Endometrium (tissue), 2 donors: ENCODE measurements around the gene SFR1.
A peak's percentile ranks its signal among the peaks of the same experiment; 100 is the strongest.

ENCODE experiments used
- FAIRE-seq: peaks from 2 replicates; lab custom pipeline; 2012; peaks lifted over from hg19 to GRCh38; lab: Jason Lieb, UNC
- donor health status: control.
- donor health status: control.

The SFR1 gene, protein sequence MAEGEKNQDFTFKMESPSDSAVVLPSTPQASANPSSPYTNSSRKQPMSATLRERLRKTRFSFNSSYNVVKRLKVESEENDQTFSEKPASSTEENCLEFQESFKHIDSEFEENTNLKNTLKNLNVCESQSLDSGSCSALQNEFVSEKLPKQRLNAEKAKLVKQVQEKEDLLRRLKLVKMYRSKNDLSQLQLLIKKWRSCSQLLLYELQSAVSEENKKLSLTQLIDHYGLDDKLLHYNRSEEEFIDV

GRCh38 chr10:104121485-104122224, at the start of gene SFR1:
TSS of gene SFR1 (plus strand) at chr10:104122171. CDS start at chr10:104122184, 13 bp downstream.
- FAIRE-seq = peak; percentile 93

GRCh38 chr10:104072786-104073185, 49.2 kb upstream of the SFR1 start:
- FAIRE-seq = no peak

- FAIRE-seq = no peak
Observed at GRCh38 chr10:104074505-104074904, 47.5 kb upstream of the SFR1 start.

GRCh38 chr10:104076743-104077160, 45.2 kb upstream of the SFR1 start:
- FAIRE-seq = peak; percentile 93

DNA sequence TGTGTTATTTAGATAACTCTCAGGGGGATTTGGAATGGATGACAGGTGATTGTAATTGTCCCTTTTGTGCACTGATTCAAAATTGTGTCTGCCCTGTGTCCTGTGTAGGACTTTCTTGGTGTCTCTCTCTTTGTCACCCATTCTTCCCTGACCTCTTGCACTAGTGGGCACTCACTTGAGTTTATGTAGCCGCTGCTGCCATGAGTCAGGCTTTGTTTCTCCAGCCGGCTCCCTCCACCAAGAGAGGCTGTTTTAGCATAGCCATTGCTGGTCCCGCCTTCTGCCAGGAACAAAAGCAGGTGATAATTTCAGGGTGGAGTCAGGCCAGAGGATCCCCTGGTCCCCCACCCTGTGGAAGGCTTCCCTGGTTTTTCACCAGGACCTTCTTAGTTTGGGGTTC, 44.7 kb upstream of the SFR1 start:
- FAIRE-seq = no peak

DNA sequence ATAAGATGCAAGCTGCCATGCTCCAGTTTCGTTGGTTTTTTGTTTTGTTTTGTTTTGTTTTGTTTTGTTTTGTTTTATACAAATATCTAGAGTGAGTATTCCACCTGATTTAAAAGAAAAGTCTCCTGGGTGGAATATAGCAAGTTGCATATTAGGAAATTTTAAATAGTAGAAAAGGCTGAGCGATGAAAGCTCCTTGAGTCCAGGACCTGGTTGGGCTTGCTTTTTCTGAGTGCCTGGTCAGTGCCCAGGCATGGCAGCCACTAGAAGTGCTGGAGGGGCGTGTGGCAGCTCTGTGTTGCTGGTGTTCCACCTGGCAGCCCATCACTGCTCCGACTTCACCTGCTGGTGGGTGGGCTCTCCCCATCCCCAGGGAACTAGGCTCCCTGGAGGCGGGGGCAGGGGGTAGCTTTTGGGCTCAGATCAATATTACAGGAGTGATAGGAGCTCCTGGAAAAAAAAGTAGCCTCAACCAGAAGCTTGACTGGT, 44.3 kb upstream of the SFR1 start:
- FAIRE-seq = no peak

GRCh38 chr10:104080762-104081161, 41.2 kb upstream of the SFR1 start:
- FAIRE-seq = no peak

DNA sequence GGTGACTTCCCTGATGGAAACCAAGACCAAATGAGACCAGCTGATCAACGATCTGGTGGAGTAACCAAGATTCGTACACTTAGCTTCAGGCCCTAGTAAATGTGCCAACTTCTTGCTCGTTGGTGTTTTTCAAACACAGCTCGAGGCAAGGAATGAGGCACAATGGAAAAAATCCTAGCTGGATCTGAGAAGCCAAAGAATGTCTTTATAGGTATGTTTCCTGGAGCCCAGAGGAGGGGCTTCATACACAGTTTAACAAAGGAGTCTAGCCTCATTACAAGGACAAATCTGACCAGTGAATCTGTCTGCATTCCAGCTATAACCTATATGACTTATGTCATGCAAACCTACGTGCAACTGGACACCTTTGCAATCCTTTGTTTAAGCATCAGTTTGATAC, 40.0 kb upstream of the SFR1 start:
- no peak for FAIRE-seq

DNA sequence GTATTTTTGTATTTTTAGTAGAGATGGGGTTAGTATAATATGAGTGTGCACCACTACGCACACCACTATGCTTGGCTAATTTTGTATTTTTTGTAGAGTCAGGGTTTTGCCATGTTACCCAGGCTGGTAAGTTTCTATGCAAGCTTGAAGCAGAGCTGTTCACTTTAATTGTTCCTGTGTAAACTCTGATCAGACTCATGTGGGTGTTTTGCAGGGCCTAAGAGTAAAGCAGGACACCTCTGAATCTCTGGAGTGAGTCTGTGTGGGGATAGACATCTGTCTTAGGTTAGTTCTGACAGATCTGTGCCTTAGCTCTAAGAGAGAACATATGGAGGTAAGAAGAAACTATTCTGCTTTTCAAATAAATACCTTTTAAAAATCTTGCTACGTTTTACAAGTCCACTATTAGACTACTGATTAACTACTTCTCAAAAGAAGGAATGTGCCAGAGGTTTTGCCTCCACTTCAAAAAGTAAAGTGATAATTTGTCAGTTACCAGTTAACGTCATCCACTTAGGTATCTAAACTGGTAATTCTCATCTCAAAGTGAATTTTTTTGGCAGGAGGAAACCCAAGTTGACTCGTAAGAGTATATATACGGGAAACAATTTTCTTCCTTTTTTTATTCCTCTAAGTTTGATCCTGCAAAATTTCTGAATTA, 37.4 kb upstream of the SFR1 start:
- FAIRE-seq = no peak

DNA sequence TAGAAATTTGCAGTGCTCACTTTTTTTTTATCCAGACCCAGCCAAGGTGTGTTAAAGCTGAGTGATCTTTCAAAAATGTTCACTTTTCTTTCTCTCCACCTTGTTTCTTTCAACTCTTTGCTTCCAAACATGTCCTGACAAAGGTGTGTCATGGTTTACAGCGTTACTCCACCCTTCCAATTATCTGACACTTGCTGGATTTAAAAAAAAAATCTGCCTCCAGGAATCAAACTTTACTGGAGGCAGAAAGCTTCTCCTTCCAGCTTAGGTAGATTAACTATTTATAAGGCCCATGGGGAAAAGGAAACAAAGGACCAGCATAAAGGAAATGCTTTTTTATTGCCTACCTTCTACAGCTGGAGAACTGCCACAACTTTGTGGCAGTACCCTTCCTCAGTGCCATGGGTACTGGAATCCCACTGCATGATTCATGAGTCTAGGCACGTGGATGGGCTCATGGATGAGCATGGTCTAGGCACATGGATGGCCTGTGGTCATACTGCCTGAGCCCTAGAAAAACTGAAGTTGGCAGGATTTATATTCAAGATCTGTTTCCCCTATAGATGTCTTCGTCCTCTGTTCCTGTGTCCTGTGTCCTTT, 36.1 kb upstream of the SFR1 start, which contains the start of gene COL17A1:
TSS of gene COL17A1 (minus strand) at position 80 of the 600 bp plus-strand sequence. CDS start 5,207 bp downstream, outside the sequence.
- FAIRE-seq = no peak

- no peak for FAIRE-seq
Observed at GRCh38 chr10:104088239-104088638, 33.7 kb upstream of the SFR1 start.

DNA sequence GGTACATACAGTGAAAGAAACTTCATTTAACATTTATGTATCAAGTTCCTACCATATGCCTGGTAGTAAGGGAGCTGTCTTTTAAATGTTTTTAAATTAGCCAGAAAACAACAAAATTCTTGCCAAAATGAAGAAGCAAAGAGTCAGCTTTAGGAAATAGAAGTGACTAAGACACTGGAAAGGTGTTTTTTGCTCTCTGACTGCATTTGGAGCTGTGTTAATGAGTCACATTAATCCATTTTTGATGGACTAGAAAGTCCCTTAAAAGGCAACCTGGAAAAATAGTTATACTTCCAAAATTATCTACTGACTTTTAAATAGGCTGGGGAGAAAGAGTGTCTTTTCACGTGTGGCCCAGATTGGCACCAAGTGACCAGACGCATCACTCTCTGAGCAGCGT, 32.4 kb upstream of the SFR1 start:
- FAIRE-seq = no peak

- no peak for FAIRE-seq
Observed at GRCh38 chr10:104090611-104091010, 31.4 kb upstream of the SFR1 start.

DNA sequence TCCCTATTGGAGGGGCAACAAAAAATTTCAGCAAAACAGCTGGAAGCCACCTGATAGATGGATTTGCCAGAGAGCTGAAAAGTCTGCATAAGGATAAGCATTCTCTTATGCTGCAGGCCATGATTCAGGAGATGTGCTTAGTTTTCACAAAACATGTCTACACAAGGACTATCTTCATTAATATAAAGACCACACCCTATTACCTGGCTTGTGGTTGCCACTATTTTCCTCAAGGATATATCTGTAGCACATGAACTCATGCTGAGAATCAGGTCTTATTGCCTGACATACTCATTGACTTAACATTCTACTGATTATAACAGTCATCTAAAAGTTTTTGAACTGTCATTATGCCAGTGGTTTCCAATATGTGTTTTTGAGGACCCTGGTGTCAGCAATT, 29.2 kb upstream of the SFR1 start:
- no peak for FAIRE-seq

DNA sequence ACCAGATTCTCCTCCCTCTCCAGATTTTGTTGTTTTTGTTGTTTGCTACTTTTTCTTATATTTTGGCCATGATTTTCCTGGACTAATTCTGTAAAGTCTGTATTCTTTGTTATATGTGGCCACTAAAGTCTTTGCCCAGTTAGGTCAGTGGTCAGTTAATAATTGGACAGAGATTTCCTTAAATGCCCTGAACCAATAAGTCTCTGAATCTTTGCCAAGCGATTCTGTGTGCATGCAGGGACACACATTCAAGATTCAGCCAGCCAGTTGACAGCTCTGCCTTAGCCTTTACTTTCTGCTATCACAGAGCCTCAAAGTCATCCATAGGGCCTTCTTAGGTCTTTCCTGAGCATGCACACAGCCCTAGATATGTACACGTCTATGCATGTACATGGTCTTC, 25.3 kb upstream of the SFR1 start:
- no peak for FAIRE-seq

- FAIRE-seq = no peak
Observed at GRCh38 chr10:104098358-104098925, 23.5 kb upstream of the SFR1 start.

DNA sequence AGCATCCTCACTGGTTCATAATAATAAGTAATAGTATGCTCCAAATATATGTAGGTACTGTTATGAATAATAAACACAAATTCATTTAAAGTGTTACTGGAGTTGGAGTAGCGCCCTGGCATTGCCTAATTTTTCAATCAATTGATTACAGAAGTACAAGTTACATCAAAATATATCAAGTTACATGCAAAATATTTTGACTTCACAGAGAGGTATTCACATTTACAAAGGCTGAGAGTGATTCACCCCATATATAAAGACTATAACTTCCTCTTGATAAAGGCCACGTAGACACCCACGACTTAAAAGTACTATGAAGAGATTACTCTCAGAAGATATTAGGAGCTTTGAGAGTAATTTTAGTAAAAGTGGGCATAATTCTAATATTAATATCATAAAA, 22.7 kb upstream of the SFR1 start:
- FAIRE-seq = no peak

DNA sequence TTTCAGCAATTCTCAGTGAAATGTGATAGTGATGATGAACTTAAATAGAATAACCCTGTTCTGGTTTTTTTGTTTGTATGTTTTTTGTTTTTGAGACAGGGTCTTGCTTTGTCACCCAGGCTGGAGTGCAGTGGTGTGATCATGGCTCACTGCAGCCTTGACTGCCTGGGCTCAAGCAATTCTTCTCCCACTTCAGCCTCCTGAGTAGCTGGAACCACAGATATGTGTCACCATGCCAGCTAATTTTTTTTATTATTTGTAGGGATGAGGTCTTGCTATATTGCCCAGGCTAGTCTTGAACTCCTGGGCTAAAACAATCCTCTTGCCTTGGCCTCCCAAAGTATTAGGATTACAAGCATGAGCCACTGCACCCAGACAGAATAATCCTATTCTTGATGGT, 22.0 kb upstream of the SFR1 start:
- FAIRE-seq = no peak

DNA sequence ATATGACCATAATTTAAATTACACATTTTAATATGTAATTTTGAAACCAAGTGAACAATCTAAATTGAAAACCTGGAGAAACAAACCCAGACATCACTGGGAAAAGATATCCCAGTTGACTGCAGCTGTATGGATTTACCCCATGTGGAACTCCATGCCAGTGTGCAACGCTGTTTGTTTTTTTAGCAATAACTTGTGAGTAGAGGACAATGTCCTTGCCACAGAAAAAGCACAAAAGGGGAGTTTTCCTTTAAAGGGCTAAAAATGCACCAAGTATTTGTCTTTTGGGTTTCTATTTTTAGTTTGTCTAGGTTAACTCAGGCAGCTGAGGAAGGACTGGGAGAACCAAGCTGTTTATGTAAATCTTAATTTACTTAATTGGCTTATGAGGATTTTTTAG, 21.2 kb upstream of the SFR1 start:
- no peak for FAIRE-seq

- no peak for FAIRE-seq
Observed at GRCh38 chr10:104101902-104102301, 20.1 kb upstream of the SFR1 start.

GRCh38 chr10:104103956-104104355, 18.0 kb upstream of the SFR1 start:
- FAIRE-seq = no peak

GRCh38 chr10:104104418-104104817, 17.6 kb upstream of the SFR1 start:
- peak; percentile 15 for FAIRE-seq
